Glutamatergic neuron (in vitro differentiated cells): Measurements from ENCODE around the gene CMTM1. TPM values are rescaled to one million over a fixed set of nuclear protein-coding genes. Genes with fewer than 3 reads are reported as not detected.

Experiments
- DNase-seq: peaks from one replicate; pipeline ENCODE4 v3.0.0; 2022
- H3K27ac Mint-ChIP-seq: one replicate; pipeline ENCODE4 v1.8.0; 2020; ENCODE audit warnings: mild to moderate bottlenecking, mixed read lengths, inconsistent platforms; ENCODE audit not compliant: unreplicated experiment
- H3K27me3 Mint-ChIP-seq: one replicate; pipeline ENCODE4 v1.8.0; 2020; ENCODE audit warnings: mild to moderate bottlenecking, moderate library complexity, mixed read lengths, inconsistent platforms; ENCODE audit not compliant: unreplicated experiment
- H3K36me3 Mint-ChIP-seq: one replicate; pipeline ENCODE4 v1.8.0; 2020; ENCODE audit warnings: mild to moderate bottlenecking, mixed read lengths, inconsistent platforms; ENCODE audit not compliant: unreplicated experiment
- H3K4me1 Mint-ChIP-seq: one replicate; pipeline ENCODE4 v1.8.0; 2020; ENCODE audit warnings: mild to moderate bottlenecking, low read depth, mixed read lengths, inconsistent platforms; ENCODE audit not compliant: unreplicated experiment
- H3K4me3 Mint-ChIP-seq: one replicate; pipeline ENCODE4 v1.8.0; 2020; ENCODE audit warnings: mild to moderate bottlenecking, mixed read lengths, inconsistent platforms; ENCODE audit not compliant: unreplicated experiment
- H3K9me3 Mint-ChIP-seq: one replicate; pipeline ENCODE4 v1.8.0; 2020; ENCODE audit warnings: mild to moderate bottlenecking, moderate library complexity, mixed read lengths, inconsistent platforms; ENCODE audit not compliant: unreplicated experiment
- CTCF ChIP-seq: fragments of 200-600 bp; sonication (generic); IDR thresholded peaks from one replicate; pipeline ENCODE4 v1.5.0; 2021; ENCODE audit not compliant: partially characterized antibody, unreplicated experiment
- total RNA-seq: library from RNA; stranded (reverse); fragmentation: NEBNext Ultra II Directional; extraction: Animal tissue kit (Norgen Biotek cat#: 25700); gene quantifications from one replicate; pipeline ENCODE4 v1.2.1, GENCODE V29; 2021; ENCODE audit not compliant: unreplicated experiment

CMTM1 gene
- total RNA-seq, 1 donor from 2014 or later = 5.0 TPM

DNA sequence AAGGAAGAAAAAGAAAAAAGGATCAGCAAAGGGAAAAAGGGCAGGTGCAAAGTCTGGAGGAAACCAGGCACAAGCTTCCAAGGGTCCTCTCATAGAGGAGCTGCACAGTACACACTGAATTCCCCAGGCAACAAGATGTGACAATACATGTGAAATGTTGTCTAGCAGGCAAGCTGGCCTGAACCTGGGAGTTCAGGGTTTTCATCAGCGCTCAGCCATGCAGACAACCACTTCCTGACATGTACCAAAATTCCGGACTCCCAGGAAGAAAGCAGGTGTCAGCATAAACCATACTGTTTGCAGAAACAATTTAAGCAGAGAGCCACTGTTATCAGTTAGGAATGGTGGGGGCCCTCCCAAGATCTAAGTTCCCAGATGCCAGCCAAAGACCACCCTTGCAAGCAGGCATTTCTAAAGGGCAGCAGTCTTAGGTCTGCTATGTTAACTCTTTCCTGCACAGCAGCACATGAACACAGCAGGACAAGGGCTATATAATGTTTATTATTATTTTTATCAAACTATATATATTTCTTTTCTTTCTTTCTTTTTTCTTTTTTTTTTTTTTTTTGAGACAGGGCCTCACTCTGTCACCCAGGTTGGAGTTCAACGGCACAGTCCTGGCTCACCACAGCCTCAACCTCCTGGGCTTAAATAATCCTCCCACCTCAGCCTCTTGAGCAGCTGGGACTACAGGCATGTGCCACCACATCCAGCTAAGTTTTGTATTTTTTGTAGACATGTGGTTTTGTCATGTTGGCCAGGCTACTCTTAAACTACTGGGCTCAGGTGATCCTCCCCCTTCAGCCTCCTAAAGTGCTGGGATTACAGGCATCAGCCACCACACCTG is 26.4 kb upstream of the CMTM1 start:
- no peak overlapping the region for H3K4me3 Mint-ChIP-seq
- no peaks in the 10 kb centered on the region for H3K27me3 Mint-ChIP-seq
- no peak overlapping the region for H3K27ac Mint-ChIP-seq
- H3K9me3 Mint-ChIP-seq = peaks cover 3% of the 10 kb centered on the region
- TF ChIP-seq CTCF = no peak
- DNase-seq = no peak
- H3K36me3 Mint-ChIP-seq = no peaks in the 10 kb centered on the region
- peaks cover 14% of the 10 kb centered on the region for H3K4me1 Mint-ChIP-seq

DNA sequence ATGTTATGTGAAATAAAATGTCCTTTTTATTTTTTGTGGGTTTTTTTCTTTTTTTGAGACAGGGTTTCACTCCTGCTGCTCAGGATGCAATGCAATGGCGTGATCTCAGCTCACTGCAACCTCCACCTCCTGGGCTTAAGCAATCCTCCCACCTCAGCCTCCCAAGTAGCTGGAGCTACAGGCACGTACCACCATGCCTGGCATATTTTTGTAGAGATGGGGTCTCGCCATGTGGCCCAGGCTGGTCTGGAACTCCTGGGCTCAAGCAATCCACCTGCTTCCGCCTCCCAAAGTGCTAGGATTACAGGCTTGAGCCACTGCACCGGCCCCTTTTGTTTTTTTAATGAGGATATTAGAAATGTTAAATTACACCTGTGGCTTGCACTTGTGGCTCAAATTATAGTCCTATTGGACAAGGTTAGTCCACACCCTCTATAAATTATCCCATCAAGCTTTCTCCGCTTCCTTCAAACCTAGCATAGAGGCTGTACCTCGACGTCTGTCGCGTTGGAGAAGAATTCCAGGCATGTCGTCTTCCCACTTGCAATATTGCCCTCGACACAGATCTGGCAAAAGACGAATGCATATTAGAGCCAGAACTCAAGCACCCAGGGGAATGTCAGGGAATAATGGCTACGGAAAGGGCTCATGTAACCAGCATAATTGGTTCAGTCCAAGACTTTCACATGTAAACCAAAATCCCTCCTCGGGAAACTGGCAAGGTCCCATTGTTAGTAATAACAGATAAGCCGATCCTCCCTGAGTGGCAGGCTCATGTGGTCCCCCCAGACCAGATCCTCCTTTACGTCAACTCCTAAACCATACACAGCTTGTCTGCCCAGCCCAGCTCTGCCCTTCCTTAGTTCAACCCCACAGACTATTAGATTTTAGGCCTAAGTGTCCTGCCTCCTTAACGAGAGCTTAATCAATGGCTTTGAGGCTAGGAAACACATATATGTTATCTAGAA is 24.6 kb upstream of the CMTM1 start:
- Mint-ChIP-seq H3K27ac (peak overlapping the region; percentile 30), H3K36me3 (no peaks in the 10 kb centered on the region), H3K4me3 (no peak overlapping the region), H3K4me1 (peaks cover 14% of the 10 kb centered on the region), H3K9me3 (peaks cover 5% of the 10 kb centered on the region), H3K27me3 (no peaks in the 10 kb centered on the region)
- DNase-seq = no peak
- TF ChIP-seq CTCF = no peak

GRCh38 chr16:66542396-66542795 is 23.8 kb upstream of the CMTM1 start:
- TF ChIP-seq CTCF = no peak
- Mint-ChIP-seq H3K27me3 (no peaks in the 10 kb centered on the region), H3K9me3 (peaks cover 5% of the 10 kb centered on the region), H3K36me3 (no peaks in the 10 kb centered on the region), H3K4me3 (no peak overlapping the region), H3K27ac (no peak overlapping the region), H3K4me1 (peaks cover 14% of the 10 kb centered on the region)
- no peak for DNase-seq

GRCh38 chr16:66543541-66543940 is 22.7 kb upstream of the CMTM1 start:
- H3K9me3 Mint-ChIP-seq = peaks cover 2% of the 10 kb centered on the region
- no peak for TF ChIP-seq CTCF
- peaks cover 17% of the 10 kb centered on the region for H3K4me1 Mint-ChIP-seq
- no peaks in the 10 kb centered on the region for H3K36me3 Mint-ChIP-seq
- no peaks in the 10 kb centered on the region for H3K27me3 Mint-ChIP-seq
- H3K27ac Mint-ChIP-seq = no peak overlapping the region
- DNase-seq = no peak
- H3K4me3 Mint-ChIP-seq = peak overlapping the region; percentile 33
